HEK293 (cell line): Measurements from ENCODE around the gene ACTR8.

Experiments
- CTCF ChIA-PET: fragments of 350-600 bp; formaldehyde crosslinking; extraction: SDS; loops from one replicate; lab custom pipeline; 2021; ENCODE audit warnings: antibody characterized with exemption; lab: Yijun Ruan, JAX
- POLR2A ChIA-PET: fragments of 300-600 bp; formaldehyde crosslinking; extraction: SDS; loops from one replicate; lab custom pipeline; 2020; ENCODE audit warnings: antibody characterized with exemption, inconsistent platforms; lab: Yijun Ruan, JAX
- H3K27ac ChIP-seq: fragments of 200-500 bp; sonication (Bioruptor generic); 2 replicates; pipeline ENCODE4 v1.5.1; 2014; ENCODE audit warnings: low read depth, low read length, control low read depth, inconsistent platforms; ENCODE audit errors: extremely low read depth
- H3K36me3 ChIP-seq, 2 experiments: fragments of 200-500 bp in 1 of 2; sonication (Bioruptor generic) in 1 of 2; 1 replicate in 1 of 2; 2 replicates in 1 of 2; pipeline ENCODE4 v1.5.1; 2014 to 2017; ENCODE audit warnings: inconsistent platforms in 2 of 2, low read length in 2 of 2; ENCODE audit not compliant: control insufficient read depth in 2 of 2, insufficient read depth in 1 of 2
- H3K4me1 ChIP-seq: fragments of 200-500 bp; sonication (Bioruptor generic); 2 replicates; pipeline ENCODE4 v1.5.1; 2014; ENCODE audit warnings: mild to moderate bottlenecking, low read length, inconsistent platforms; ENCODE audit not compliant: control insufficient read depth, insufficient read depth
- H3K4me3 ChIP-seq: 2 replicates; pipeline ENCODE4 v1.5.1; 2011; ENCODE audit warnings: low read depth, mild to moderate bottlenecking, control low read depth, low read length, moderate library complexity
- H3K9me3 ChIP-seq: fragments of 200-500 bp; sonication (Bioruptor generic); 2 replicates; pipeline ENCODE4 v1.5.1; 2014; ENCODE audit warnings: low read depth, low read length, inconsistent platforms; ENCODE audit not compliant: control insufficient read depth, insufficient read depth
- KLF9 ChIP-seq: fragments of 450-650 bp; formaldehyde crosslinking; IDR thresholded peaks from 2 replicates; pipeline ENCODE4 v1.5.1; 2016; ENCODE audit warnings: missing biosample characterization, missing genetic modification characterization, low read depth
- SETDB1 ChIP-seq: IDR thresholded peaks from one replicate; pipeline ENCODE4 v1.6.1; 2017; ENCODE audit warnings: mild to moderate bottlenecking, low read length, moderate library complexity, mixed read lengths; ENCODE audit not compliant: insufficient read length
- ZBTB48 ChIP-seq: fragments of 450-650 bp; formaldehyde crosslinking; IDR thresholded peaks from 2 replicates; pipeline ENCODE4 v1.5.1; 2016; ENCODE audit warnings: missing biosample characterization, missing genetic modification characterization
- ZNF24 ChIP-seq: fragments of 450-650 bp; formaldehyde crosslinking; IDR thresholded peaks from 2 replicates; pipeline ENCODE4 v1.5.1; 2016; ENCODE audit warnings: missing biosample characterization, missing genetic modification characterization
- ZNF350 ChIP-seq: fragments of 450-650 bp; formaldehyde crosslinking; IDR thresholded peaks from 2 replicates; pipeline ENCODE4 v1.5.0; 2017; ENCODE audit warnings: missing biosample characterization, mild to moderate bottlenecking, missing genetic modification characterization
- ZNF426 ChIP-seq: fragments of 450-650 bp; formaldehyde crosslinking; IDR thresholded peaks from 2 replicates; pipeline ENCODE4 v1.5.1; 2017; ENCODE audit warnings: missing biosample characterization, missing genetic modification characterization, mild to moderate bottlenecking, inconsistent platforms, moderate library complexity
- ZNF555 ChIP-seq: fragments of 450-650 bp; formaldehyde crosslinking; conservative IDR thresholded peaks from 2 replicates; pipeline ENCODE4 v1.5.1; 2017; ENCODE audit warnings: missing biosample characterization, mild to moderate bottlenecking, missing genetic modification characterization, inconsistent platforms
- ZNF558 ChIP-seq: fragments of 450-650 bp; formaldehyde crosslinking; IDR thresholded peaks from 2 replicates; pipeline ENCODE4 v1.5.1; 2016; ENCODE audit warnings: missing biosample characterization, missing genetic modification characterization
- ZNF561 ChIP-seq: fragments of 450-650 bp; IDR thresholded peaks from 2 replicates; pipeline ENCODE4 v1.5.1; 2018; ENCODE audit warnings: missing biosample characterization, missing genetic modification characterization, borderline replicate concordance
- ZNF571 ChIP-seq: fragments of 450-650 bp; formaldehyde crosslinking; IDR thresholded peaks from 2 replicates; pipeline ENCODE4 v1.5.0; 2017; ENCODE audit warnings: missing biosample characterization, missing genetic modification characterization
- ZNF585B ChIP-seq: fragments of 450-650 bp; formaldehyde crosslinking; IDR thresholded peaks from 2 replicates; pipeline ENCODE4 v1.5.1; 2016; ENCODE audit warnings: missing biosample characterization, missing genetic modification characterization
- ZNF623 ChIP-seq: fragments of 450-650 bp; formaldehyde crosslinking; IDR thresholded peaks from 2 replicates; pipeline ENCODE4 v1.5.1; 2016; ENCODE audit warnings: missing biosample characterization, missing genetic modification characterization
- ZNF626 ChIP-seq: fragments of 450-650 bp; sonication (Bioruptor Pico); formaldehyde crosslinking; IDR thresholded peaks from 2 replicates; pipeline ENCODE4 v1.5.1; 2018; ENCODE audit warnings: missing biosample characterization, missing genetic modification characterization, inconsistent platforms
- ZNF658 ChIP-seq: fragments of 450-650 bp; formaldehyde crosslinking; IDR thresholded peaks from 2 replicates; pipeline ENCODE4; 2016; ENCODE audit warnings: missing biosample characterization, missing genetic modification characterization
- ZNF792 ChIP-seq: fragments of 450-650 bp; formaldehyde crosslinking; IDR thresholded peaks from 2 replicates; pipeline ENCODE4 v1.5.1; 2016; ENCODE audit warnings: missing biosample characterization, missing genetic modification characterization
- ZNF837 ChIP-seq: fragments of 450-650 bp; formaldehyde crosslinking; IDR thresholded peaks from 2 replicates; pipeline ENCODE4 v1.5.1; 2016; ENCODE audit warnings: missing biosample characterization, missing genetic modification characterization
- TF ChIP-seq, protein P1 (sequence below): fragments of 450-650 bp; formaldehyde crosslinking; IDR thresholded peaks from 2 replicates; pipeline ENCODE4 v1.5.1; 2016; ENCODE audit warnings: missing biosample characterization, missing genetic modification characterization
- TF ChIP-seq, protein P2 (sequence below): fragments of 450-650 bp; formaldehyde crosslinking; IDR thresholded peaks from 2 replicates; pipeline ENCODE4 v1.5.1; 2016; ENCODE audit warnings: missing biosample characterization, missing genetic modification characterization
- TF ChIP-seq, protein P3 (sequence below): fragments of 450-650 bp; formaldehyde crosslinking; IDR thresholded peaks from 2 replicates; pipeline ENCODE4 v1.5.1; 2016; ENCODE audit warnings: missing biosample characterization, missing genetic modification characterization
- TF ChIP-seq, protein P4 (sequence below): fragments of 450-650 bp; formaldehyde crosslinking; IDR thresholded peaks from 2 replicates; pipeline ENCODE4 v1.5.1; 2016; ENCODE audit warnings: missing biosample characterization, missing genetic modification characterization
- TF ChIP-seq, protein P5 (sequence below): fragments of 450-650 bp; formaldehyde crosslinking; IDR thresholded peaks from 2 replicates; pipeline ENCODE4 v1.5.1; 2017; ENCODE audit warnings: missing biosample characterization, missing genetic modification characterization

ACTR8 gene

DNA sequence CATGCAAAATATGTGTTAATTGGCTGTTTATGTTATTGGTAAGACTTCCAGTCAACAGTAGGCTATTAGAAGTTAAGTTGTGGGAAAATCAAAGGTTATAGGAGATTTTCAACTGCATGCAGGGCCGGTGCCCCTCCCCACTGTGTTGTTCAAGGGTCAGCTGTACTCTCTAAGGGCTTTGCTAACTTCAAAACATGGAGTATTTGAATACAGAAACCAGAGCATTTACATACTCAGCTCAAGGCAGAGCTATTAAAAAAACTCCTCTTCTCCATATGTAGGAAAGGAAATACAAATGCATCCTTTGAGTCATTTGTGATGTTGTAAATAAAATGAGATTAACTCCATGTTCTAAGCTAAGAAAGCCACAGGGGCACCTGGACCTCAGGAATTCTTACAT lies 18.8 kb downstream of the ACTR8 start (continued):
- TF ChIP-seq, protein P1, sequence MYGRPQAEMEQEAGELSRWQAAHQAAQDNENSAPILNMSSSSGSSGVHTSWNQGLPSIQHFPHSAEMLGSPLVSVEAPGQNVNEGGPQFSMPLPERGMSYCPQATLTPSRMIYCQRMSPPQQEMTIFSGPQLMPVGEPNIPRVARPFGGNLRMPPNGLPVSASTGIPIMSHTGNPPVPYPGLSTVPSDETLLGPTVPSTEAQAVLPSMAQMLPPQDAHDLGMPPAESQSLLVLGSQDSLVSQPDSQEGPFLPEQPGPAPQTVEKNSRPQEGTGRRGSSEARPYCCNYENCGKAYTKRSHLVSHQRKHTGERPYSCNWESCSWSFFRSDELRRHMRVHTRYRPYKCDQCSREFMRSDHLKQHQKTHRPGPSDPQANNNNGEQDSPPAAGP (tag by site-specific recombination) = no peak
- TF ChIP-seq ZNF571 = no peak
- TF ChIP-seq SETDB1 = no peak
- no peak for TF ChIP-seq ZNF558 (tag by site-specific recombination)
- TF ChIP-seq, protein P2, sequence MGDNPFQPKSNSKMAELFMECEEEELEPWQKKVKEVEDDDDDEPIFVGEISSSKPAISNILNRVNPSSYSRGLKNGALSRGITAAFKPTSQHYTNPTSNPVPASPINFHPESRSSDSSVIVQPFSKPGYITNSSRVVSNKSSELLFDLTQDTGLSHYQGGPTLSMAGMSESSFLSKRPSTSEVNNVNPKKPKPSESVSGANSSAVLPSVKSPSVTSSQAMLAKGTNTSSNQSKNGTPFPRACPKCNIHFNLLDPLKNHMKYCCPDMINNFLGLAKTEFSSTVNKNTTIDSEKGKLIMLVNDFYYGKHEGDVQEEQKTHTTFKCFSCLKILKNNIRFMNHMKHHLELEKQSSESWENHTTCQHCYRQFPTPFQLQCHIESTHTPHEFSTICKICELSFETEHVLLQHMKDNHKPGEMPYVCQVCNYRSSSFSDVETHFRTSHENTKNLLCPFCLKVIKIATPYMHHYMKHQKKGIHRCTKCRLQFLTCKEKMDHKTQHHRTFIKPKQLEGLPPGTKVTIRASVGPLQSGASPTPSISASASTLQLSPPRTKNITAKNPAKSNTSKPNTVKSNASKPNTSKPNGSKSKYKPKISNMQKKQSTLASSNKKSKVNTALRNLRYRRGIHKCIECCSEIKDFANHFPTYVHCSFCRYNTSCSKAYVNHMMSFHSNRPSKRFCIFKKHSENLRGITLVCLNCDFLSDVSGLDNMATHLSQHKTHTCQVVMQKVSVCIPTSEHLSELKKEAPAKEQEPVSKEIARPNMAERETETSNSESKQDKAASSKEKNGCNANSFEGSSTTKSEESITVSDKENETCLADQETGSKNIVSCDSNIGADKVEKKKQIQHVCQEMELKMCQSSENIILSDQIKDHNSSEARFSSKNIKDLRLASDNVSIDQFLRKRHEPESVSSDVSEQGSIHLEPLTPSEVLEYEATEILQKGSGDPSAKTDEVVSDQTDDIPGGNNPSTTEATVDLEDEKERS (tag by site-specific recombination) = no peak
- TF ChIP-seq ZNF837 (tag by site-specific recombination) = no peak

DNA sequence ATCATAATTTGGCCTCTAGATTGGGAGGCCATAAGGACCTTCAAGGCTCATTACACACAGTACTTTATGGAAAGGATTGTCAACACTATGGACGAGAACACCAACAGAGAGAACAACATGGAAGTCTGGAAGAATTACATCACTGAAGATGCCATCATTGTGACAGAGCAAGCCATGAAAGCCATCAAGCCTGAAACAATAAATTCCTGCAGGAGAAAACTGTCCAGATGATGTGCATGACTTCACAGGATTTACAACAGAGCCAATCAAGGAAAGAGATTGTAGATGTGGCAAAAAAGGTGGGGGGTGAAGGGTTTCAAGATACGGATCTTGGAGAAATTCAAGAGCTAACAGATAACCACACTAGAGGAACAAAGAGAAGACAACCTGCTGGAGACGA lies 19.7 kb downstream of the ACTR8 start:
- Histone ChIP-seq H3K4me1 (no peaks in the 10 kb centered on the region), H3K27ac (no peak overlapping the region), H3K36me3 (peaks cover 5 to 86% of the 10 kb centered on the region in 2 experiments), H3K9me3 (no peaks in the 10 kb centered on the region), H3K4me3 (no peak overlapping the region)
- ChIA-PET CTCF (no interaction called here), POLR2A (no interaction called here)
- no peak for TF ChIP-seq ZNF558 (tag by site-specific recombination)
- TF ChIP-seq ZNF658 (tag by site-specific recombination) = no peak
- no peak for TF ChIP-seq ZNF792 (tag by site-specific recombination)
- TF ChIP-seq ZNF555 (tag by site-specific recombination) = no peak
- TF ChIP-seq, protein P3, sequence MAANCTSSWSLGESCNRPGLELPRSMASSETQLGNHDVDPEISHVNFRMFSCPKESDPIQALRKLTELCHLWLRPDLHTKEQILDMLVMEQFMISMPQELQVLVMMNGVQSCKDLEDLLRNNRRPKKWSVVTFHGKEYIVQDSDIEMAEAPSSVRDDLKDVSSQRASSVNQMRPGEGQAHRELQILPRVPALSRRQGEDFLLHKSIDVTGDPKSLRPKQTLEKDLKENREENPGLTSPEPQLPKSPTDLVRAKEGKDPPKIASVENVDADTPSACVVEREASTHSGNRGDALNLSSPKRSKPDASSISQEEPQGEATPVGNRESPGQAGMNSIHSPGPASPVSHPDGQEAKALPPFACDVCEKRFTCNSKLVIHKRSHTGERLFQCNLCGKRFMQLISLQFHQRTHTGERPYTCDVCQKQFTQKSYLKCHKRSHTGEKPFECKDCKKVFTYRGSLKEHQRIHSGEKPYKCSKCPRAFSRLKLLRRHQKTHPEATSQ = no peak
- TF ChIP-seq, protein P4, sequence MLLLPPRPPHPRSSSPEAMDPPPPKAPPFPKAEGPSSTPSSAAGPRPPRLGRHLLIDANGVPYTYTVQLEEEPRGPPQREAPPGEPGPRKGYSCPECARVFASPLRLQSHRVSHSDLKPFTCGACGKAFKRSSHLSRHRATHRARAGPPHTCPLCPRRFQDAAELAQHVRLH (tag by site-specific recombination) = no peak
- TF ChIP-seq ZBTB48 (tag by site-specific recombination) = no peak
- no peak for TF ChIP-seq ZNF585B
- no peak for TF ChIP-seq ZNF350 (tag by site-specific recombination)
- TF ChIP-seq, protein P5, sequence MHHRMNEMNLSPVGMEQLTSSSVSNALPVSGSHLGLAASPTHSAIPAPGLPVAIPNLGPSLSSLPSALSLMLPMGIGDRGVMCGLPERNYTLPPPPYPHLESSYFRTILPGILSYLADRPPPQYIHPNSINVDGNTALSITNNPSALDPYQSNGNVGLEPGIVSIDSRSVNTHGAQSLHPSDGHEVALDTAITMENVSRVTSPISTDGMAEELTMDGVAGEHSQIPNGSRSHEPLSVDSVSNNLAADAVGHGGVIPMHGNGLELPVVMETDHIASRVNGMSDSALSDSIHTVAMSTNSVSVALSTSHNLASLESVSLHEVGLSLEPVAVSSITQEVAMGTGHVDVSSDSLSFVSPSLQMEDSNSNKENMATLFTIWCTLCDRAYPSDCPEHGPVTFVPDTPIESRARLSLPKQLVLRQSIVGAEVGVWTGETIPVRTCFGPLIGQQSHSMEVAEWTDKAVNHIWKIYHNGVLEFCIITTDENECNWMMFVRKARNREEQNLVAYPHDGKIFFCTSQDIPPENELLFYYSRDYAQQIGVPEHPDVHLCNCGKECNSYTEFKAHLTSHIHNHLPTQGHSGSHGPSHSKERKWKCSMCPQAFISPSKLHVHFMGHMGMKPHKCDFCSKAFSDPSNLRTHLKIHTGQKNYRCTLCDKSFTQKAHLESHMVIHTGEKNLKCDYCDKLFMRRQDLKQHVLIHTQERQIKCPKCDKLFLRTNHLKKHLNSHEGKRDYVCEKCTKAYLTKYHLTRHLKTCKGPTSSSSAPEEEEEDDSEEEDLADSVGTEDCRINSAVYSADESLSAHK (tag by site-specific recombination) = no peak
- no peak for TF ChIP-seq ZNF426 (tag by site-specific recombination)
- no peak for TF ChIP-seq ZNF626 (tag by site-specific recombination)
- TF ChIP-seq ZNF623 (tag by site-specific recombination) = no peak
- no peak for TF ChIP-seq ZNF24 (tag by site-specific recombination)
- no peak for TF ChIP-seq ZNF561 (tag by site-specific recombination)
- TF ChIP-seq KLF9 (tag by site-specific recombination) = no peak
